Panc1 (cell line): ENCODE results near the gene CTBP1. TPM values are rescaled to one million over a fixed set of nuclear protein-coding genes. Genes with fewer than 3 reads are reported as not detected.
"Not testable (repeated sequence)": the region's sequence is repeated elsewhere in the genome, so short reads cannot be mapped to it uniquely, and the experiment has no call there.

Experiments used
- ATAC-seq: fragments of 200-7000 bp; cut with Tn5 transposase; 2 replicates; pipeline ENCODE4 v1.9.1; 2020; ENCODE audit warnings: mild to moderate bottlenecking, moderate library complexity
- BruUV-seq: library from RNA; stranded (reverse); fragments of 400-500 nt; replicated peaks from 2 replicates; lab custom pipeline; 2021; lab: Mats Ljungman, UMichigan
- CTCF ChIA-PET: fragments of 300-600 bp; sonication (Branson Sonifier 250); formaldehyde crosslinking; loops from one replicate; lab custom pipeline; 2022; ENCODE audit warnings: antibody characterized with exemption; lab: Charles Lee
- POLR2A ChIA-PET: fragments of 300-600 bp; sonication (Branson Sonifier 250); formaldehyde crosslinking; loops from one replicate; lab custom pipeline; 2022; ENCODE audit warnings: antibody characterized with exemption; lab: Charles Lee
- DNase-seq: peaks from one replicate; pipeline ENCODE4 v3.0.0-alpha.2; 2010; ENCODE audit warnings: low read depth, low spot score
- H3K27ac ChIP-seq: 2 replicates; pipeline ENCODE4 v1.5.1; 2011; ENCODE audit warnings: mild to moderate bottlenecking, low read length, inconsistent platforms
- H3K27me3 ChIP-seq: fragments of 200-500 bp; sonication (Bioruptor generic); 2 replicates; pipeline ENCODE4 v1.6.0; 2014; ENCODE audit warnings: low read length, inconsistent platforms; ENCODE audit not compliant: control insufficient read depth, insufficient read depth
- H3K36me3 ChIP-seq: fragments of 200-500 bp; sonication (Bioruptor generic); 2 replicates; pipeline ENCODE4 v1.5.1; 2014; ENCODE audit warnings: inconsistent platforms, mild to moderate bottlenecking, low read length, moderate library complexity; ENCODE audit not compliant: control insufficient read depth, insufficient read depth
- H3K4me1 ChIP-seq: 2 replicates; pipeline ENCODE4 v1.5.1; 2011; ENCODE audit warnings: inconsistent platforms, mild to moderate bottlenecking, low read length, moderate library complexity; ENCODE audit not compliant: control insufficient read depth, insufficient read depth
- H3K4me3 ChIP-seq, 2 experiments: 2 replicates each; pipeline ENCODE4 v1.5.1; 2011 to 2012; ENCODE audit warnings: low read depth in 2 of 2, low read length in 2 of 2, mild to moderate bottlenecking in 2 of 2, inconsistent platforms in 1 of 2, moderate library complexity in 1 of 2
- H3K9me3 ChIP-seq: fragments of 200-500 bp; sonication (Bioruptor generic); 2 replicates; pipeline ENCODE4 v1.5.1; 2014; ENCODE audit warnings: low read depth, mild to moderate bottlenecking, inconsistent platforms, low read length, moderate library complexity; ENCODE audit not compliant: control insufficient read depth, insufficient read depth
- POLR2AphosphoS5 ChIP-seq: IDR thresholded peaks from 2 replicates; pipeline ENCODE4 v1.6.1; 2012; ENCODE audit warnings: mild to moderate bottlenecking, low read depth, low read length, moderate library complexity
- SIN3A ChIP-seq: IDR thresholded peaks from 2 replicates; pipeline ENCODE4 v1.6.1; 2012; ENCODE audit warnings: low read depth, mild to moderate bottlenecking, low read length, moderate library complexity, borderline replicate concordance; ENCODE audit not compliant: insufficient read depth
- TCF7L2 ChIP-seq: IDR thresholded peaks from 2 replicates; pipeline ENCODE4 v1.6.1; 2011; ENCODE audit warnings: mild to moderate bottlenecking, low read depth, low read length, inconsistent platforms
- in situ Hi-C: cut with HindIII; loops from 2 replicates; pipeline ENCODE4 v1.10.0; 2016; ENCODE audit warnings: low sequenced_read_pairs, low pct_unique_long_range_greater_than_20kb
- intact Hi-C: fragments of 100-400 bp; cut with micrococcal nuclease; formaldehyde crosslinking; loops from one replicate; pipeline ENCODE4 v1.10.0; 2022; ENCODE audit not compliant: unreplicated experiment
- total RNA-seq: library from RNA; stranded (reverse); gene quantifications from one replicate; pipeline ENCODE4 v1.2.1, GENCODE V29; 2021; ENCODE audit not compliant: unreplicated experiment
- TF ChIP-seq, protein P1 (sequence below), 2 experiments: IDR thresholded peaks; 2 replicates each; pipeline ENCODE4 v1.6.1; 2011 to 2012; ENCODE audit warnings: low read depth in 2 of 2, control low read depth in 1 of 2, low read length in 1 of 2, mild to moderate bottlenecking in 1 of 2, moderate library complexity in 1 of 2; ENCODE audit not compliant: insufficient read depth in 1 of 2
- TF ChIP-seq, protein P2 (sequence below): fragments of 450-650 bp; IDR thresholded peaks from 2 replicates; pipeline ENCODE4 v1.5.1; 2017; ENCODE audit warnings: mild to moderate bottlenecking

The CTBP1 gene
- total RNA-seq, 1 experiment from 2014 or later, result 157 TPM

DNA sequence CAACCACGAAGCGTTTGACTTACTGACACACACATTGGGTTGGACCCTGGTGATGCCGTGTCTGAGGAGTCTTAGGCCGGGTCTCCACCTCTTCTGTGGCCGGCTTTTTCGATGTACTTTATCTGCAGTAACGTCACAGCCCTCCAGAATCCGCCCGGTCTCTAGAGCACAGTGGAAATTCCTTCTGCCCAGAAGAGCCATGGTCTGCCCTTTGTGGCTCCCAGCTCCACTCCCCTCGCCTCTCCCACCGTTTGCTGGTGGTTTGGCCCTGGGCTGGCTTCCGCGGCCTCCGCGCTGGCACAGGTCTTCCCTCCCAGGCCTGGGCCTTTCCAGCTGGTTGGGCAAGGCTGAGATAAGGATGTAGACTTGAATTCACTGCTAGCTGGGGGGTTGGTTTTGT is 45.1 kb upstream of the CTBP1 start:
- H3K9me3 ChIP-seq, result no peaks in the 10 kb centered on the region
- no peaks in the 10 kb centered on the region for H3K36me3 ChIP-seq
- POLR2A ChIA-PET, result no interaction called here
- H3K27ac ChIP-seq, result peak overlapping the region; percentile 13; the same call in 1 of the 2 replicates
- DNase-seq, result no peak
- CTCF ChIA-PET, result no interaction called here
- BruUV-seq, result no TSS peak
- intact Hi-C loops, result no loop called here
- TF ChIP-seq POLR2AphosphoS5 (no peak), SIN3A (no peak), TCF7L2 (no peak)
- TF ChIP-seq, protein P1, sequence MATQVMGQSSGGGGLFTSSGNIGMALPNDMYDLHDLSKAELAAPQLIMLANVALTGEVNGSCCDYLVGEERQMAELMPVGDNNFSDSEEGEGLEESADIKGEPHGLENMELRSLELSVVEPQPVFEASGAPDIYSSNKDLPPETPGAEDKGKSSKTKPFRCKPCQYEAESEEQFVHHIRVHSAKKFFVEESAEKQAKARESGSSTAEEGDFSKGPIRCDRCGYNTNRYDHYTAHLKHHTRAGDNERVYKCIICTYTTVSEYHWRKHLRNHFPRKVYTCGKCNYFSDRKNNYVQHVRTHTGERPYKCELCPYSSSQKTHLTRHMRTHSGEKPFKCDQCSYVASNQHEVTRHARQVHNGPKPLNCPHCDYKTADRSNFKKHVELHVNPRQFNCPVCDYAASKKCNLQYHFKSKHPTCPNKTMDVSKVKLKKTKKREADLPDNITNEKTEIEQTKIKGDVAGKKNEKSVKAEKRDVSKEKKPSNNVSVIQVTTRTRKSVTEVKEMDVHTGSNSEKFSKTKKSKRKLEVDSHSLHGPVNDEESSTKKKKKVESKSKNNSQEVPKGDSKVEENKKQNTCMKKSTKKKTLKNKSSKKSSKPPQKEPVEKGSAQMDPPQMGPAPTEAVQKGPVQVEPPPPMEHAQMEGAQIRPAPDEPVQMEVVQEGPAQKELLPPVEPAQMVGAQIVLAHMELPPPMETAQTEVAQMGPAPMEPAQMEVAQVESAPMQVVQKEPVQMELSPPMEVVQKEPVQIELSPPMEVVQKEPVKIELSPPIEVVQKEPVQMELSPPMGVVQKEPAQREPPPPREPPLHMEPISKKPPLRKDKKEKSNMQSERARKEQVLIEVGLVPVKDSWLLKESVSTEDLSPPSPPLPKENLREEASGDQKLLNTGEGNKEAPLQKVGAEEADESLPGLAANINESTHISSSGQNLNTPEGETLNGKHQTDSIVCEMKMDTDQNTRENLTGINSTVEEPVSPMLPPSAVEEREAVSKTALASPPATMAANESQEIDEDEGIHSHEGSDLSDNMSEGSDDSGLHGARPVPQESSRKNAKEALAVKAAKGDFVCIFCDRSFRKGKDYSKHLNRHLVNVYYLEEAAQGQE (IDR thresholded peaks at IDR 0.05; ENCODE audit: insufficient read depth in 1 of 2, low read depth in 2 of 2, low read length in 1 of 2), result no peak
- TF ChIP-seq, protein P2, sequence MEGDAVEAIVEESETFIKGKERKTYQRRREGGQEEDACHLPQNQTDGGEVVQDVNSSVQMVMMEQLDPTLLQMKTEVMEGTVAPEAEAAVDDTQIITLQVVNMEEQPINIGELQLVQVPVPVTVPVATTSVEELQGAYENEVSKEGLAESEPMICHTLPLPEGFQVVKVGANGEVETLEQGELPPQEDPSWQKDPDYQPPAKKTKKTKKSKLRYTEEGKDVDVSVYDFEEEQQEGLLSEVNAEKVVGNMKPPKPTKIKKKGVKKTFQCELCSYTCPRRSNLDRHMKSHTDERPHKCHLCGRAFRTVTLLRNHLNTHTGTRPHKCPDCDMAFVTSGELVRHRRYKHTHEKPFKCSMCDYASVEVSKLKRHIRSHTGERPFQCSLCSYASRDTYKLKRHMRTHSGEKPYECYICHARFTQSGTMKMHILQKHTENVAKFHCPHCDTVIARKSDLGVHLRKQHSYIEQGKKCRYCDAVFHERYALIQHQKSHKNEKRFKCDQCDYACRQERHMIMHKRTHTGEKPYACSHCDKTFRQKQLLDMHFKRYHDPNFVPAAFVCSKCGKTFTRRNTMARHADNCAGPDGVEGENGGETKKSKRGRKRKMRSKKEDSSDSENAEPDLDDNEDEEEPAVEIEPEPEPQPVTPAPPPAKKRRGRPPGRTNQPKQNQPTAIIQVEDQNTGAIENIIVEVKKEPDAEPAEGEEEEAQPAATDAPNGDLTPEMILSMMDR, result no peak
- H3K27me3 ChIP-seq, result no peaks in the 10 kb centered on the region
- in situ Hi-C loops, result no loop called here
- peaks cover 32% of the 10 kb centered on the region for H3K4me1 ChIP-seq
- no peak for ATAC-seq
- no peak overlapping the region for H3K4me3 ChIP-seq

DNA sequence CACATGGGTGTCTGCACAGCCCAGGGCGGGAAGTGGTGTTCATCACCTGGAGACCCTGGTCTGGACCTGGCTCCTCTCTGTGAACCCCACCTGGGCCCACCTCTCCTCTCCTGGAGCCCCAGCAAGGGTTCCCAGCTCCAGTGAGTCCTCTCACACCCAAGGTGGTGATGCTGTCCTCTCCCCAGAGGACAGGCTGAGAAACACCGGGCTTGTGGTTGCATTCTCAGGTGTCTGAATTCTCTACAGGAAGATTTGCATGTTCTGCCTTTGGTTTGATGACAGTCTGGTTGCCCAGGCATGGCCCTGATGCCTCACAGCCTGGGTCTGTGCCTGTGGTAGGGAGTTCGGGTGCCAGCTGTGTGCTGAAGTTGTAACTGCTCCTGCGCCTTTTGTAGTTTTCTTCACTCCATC is 44.6 kb upstream of the CTBP1 start:
- DNase-seq, result no peak
- TF ChIP-seq TCF7L2 (no peak), POLR2AphosphoS5 (no peak), SIN3A (no peak)
- TF ChIP-seq, protein P2, result no peak
- TF ChIP-seq, protein P1 (IDR thresholded peaks at IDR 0.05; ENCODE audit: insufficient read depth in 1 of 2, low read depth in 2 of 2, low read length in 1 of 2), result no peak
- H3K9me3 ChIP-seq, result no peaks in the 10 kb centered on the region
- POLR2A ChIA-PET, result no interaction called here
- no peak overlapping the region for H3K4me3 ChIP-seq
- no peak for ATAC-seq
- no peaks in the 10 kb centered on the region for H3K27me3 ChIP-seq
- intact Hi-C loops (no loop called here), in situ Hi-C loops (no loop called here)
- H3K36me3 ChIP-seq, result no peaks in the 10 kb centered on the region
- H3K4me1 ChIP-seq, result peaks cover 36% of the 10 kb centered on the region
- peak overlapping the region; percentile 13; the same call in 1 of the 2 replicates for H3K27ac ChIP-seq
- no TSS peak for BruUV-seq
- CTCF ChIA-PET, result no interaction called here

GRCh38 chr4:1292703-1293011 is 43.7 kb upstream of the CTBP1 start:
- ATAC-seq, BruUV-seq, H3K27ac ChIP-seq, H3K9me3 ChIP-seq, DNase-seq, H3K27me3 ChIP-seq, CTCF ChIA-PET, in situ Hi-C loops, intact Hi-C loops, H3K36me3 ChIP-seq, H3K4me3 ChIP-seq: not testable (repeated sequence)
- POLR2A ChIA-PET, result interaction anchor here (0.5 kb wide), 1 partner anchor 187 kb away, joined by 3 read pairs; no protein-coding TSS in a partner anchor
- peaks cover 38% of the 10 kb centered on the region for H3K4me1 ChIP-seq
